Measurements from ENCODE around the gene NFKB1.

- TF ChIP-seq, protein P1, sequence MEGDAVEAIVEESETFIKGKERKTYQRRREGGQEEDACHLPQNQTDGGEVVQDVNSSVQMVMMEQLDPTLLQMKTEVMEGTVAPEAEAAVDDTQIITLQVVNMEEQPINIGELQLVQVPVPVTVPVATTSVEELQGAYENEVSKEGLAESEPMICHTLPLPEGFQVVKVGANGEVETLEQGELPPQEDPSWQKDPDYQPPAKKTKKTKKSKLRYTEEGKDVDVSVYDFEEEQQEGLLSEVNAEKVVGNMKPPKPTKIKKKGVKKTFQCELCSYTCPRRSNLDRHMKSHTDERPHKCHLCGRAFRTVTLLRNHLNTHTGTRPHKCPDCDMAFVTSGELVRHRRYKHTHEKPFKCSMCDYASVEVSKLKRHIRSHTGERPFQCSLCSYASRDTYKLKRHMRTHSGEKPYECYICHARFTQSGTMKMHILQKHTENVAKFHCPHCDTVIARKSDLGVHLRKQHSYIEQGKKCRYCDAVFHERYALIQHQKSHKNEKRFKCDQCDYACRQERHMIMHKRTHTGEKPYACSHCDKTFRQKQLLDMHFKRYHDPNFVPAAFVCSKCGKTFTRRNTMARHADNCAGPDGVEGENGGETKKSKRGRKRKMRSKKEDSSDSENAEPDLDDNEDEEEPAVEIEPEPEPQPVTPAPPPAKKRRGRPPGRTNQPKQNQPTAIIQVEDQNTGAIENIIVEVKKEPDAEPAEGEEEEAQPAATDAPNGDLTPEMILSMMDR (IDR thresholded peaks at IDR 0.05 in 4 of 5, conservative IDR thresholded peaks at IDR 0.05 in 1 of 5): no peak
- no peak for TF ChIP-seq POLR2A (IDR thresholded peaks at IDR 0.05)
These were observed 50.9 kb downstream of the NFKB1 start for GRCh38 chr4:102551958-102552565.
